ENCODE results near the gene DMBT1.
"Not testable (repeated sequence)": the region's sequence is repeated elsewhere in the genome, so short reads cannot be mapped to it uniquely, and the experiment has no call there.

The DMBT1 gene

DNA sequence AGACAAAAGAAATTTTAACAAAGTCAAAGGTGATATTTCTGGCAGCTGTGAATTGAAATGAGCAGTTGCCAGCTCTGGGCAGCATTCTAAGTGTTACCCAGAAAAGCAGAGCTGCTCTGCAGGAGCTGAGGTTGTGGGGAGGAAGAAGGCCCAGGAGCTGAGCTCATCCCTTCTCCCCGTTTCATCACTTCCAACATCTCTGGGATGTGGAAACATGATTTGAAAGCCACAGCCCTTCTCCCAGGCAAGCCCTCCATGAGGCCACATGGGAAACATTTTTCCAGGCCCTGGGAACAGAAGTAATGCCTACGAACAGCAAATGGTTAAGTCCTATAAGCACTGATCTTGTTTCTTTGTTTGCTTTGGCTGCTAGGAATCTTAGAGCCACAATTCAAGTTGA lies 10.9 kb upstream of the DMBT1 start:
- no peak for DNase-seq

DNA sequence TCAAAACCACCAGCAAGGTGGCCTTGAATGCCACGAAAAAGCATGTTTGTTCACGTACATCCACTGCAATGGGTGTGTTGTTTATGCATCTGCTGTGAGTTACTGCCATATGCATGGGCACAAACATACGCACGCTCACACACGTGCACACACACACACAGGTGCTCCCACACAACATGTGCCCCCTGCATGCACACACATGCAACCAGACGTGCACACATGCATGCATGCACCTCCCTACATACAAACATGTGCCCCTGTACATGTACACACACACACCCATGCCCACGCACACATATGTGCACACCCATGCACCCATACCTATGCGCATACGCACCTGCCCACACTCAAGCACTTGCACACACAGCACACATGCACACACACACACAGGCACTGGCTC lies 10.1 kb upstream of the DMBT1 start:
- DNase-seq: no peak

DNA sequence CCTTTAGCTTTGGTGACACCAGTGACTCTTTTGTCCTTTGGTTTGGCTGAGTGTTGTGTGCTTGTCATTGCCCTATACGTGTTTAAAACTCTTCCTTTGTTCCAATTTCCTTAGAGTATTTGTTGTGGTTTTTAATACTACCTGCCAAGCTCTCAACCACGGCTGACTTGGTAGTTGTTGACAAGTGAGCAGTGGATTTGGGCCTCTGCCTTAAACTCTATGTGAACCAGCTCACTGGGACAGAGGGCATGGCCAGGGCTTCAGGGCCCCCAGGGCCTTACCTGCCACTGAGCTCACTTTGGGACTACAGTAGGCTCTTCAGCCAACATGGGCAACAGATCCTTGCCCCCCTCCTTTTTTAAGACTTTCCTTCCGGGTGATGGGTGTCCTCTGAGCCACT lies 9.6 kb upstream of the DMBT1 start:
- DNase-seq: no peak

DNA sequence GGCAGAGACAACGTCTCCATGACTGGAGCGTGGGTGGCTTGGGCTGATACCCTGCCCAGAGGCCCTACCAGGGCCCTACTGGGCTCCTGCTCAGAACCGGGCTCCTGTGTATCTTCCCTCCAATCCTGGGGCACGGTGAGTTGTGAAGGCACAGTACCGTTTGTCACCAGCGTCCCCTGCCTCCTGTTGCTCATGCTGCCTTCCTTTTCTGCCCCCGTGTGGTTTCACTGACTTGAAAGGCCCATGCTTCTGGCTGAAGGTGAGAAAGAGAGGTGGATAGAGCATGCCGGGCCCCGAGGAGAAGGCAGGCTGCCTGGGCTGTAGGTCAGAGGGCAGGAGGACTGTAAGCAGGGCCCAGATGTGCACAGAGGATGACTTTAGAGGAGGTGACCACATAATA lies 9.1 kb upstream of the DMBT1 start:
- DNase-seq: peak; percentile 26

DNA sequence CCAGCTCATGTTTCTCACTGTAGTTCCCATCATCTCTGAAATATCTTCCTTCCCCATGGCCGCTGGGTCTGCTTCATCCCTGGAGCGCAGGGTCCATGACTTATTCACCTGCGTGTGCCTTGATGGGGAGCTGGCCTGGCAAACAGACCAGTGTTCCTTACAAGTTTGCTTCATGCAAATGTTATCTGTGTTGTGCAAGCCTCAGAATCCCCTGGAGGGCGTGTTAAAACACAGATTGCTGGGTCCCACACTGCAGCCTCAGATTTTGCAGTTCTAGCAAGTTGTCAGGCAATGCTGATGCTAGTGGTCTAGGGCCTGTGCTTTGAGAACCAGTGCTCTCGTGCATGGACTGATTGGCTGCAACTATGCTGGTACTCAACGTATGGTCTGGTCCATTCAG lies 7.2 kb upstream of the DMBT1 start:
- DNase-seq: no peak

DNA sequence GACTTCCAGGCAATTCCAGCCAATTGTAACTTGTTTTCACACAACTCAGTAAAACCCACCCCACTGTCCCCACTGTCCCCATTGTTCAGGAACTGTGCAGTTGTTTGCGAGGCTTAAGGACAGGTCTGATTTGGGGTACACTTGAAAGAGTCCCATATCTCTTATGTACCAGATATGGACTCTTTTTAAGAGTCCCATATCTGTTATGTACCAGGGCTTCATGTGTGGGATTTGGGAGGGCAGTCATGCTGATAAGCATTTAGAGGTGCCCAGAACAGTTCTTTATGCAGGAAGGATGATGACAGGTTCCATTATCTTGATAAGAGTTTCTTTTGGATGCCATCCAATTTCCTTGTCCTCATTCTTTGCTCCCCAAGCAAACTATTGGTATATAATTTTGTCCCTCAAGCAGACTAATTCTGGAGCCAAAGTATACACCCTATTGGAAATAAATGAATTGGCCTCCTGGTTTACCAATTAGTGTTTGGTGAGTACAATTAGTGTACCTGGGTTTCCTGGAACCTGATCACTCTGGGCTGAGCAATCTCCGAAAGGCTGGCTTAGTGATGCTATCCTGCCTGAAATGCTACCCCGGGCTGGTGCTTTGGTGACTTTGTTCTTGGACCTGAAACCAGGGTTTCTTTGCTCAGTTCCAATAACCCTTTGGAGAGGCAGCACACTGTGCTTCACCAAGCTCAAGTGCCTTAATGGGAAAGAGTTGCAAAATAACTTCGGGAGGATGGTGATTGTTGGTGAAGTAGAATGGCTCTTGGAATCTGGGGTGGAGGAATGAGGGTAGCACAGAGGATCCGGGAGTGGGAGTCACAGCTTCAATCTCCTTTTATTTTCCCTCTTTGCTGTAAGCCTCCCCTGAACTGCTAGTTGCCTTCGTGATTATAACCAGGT lies 6.2 kb upstream of the DMBT1 start:
- DNase-seq: no peak

DNA sequence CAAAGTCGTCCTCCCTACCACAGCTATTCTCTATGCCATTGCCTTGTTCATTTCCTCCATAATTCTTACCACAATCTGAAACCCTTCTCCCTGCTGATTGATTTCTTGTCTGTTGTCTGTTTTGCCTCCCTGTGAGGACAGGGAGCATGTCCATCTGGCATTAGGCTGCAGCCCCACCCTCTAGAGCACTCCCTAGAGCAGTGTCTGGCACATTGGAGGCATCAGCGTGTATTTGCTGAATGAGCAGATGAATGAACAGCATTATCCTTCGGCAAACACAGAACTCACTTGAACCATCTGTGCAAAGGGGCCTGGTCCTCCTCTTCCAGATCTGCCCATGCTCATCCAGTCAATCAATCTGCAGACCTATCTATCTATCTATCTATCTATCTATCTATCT lies 5.1 kb upstream of the DMBT1 start:
- no peak for DNase-seq

DNA sequence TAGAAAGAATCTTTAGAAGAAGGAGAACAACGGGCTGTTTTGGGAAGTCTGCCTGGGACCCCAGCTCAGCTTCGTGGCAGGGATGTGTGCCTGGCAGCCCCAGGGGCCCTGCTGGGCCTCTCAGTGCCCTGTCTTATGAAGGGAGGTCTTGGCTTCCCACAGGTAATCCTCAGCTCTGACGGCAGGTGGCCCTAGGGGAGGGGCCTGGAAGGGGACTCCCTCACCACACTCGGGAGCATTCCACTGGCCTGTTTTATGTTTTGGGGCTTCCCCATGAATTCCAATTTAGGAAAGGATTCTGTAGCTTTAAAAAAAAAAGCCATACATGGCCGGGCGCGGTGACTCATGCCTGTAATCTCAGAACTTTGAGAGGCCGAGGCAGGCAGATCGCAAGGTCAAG lies 3.0 kb upstream of the DMBT1 start:
- no peak for DNase-seq

DNA sequence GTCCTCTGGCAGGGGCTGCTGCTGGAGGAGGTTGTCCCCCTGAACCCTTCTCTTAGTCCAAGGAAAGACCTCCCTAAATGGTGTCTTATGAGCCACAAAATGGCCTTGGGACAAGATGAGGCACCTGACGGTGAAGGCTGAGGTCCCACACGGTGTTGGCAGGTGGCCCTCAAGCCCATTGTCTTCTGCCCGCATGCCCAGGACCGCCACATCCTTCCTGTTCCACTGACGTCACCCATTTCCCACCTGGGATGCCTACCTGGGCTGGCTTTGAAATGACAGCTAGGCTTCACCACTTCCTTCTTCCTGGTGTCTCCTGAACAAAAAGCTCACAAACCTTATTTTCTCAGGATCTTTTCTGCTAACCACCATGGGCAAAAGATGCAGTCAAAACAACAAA lies 2.1 kb upstream of the DMBT1 start:
- DNase-seq: no peak

DNA sequence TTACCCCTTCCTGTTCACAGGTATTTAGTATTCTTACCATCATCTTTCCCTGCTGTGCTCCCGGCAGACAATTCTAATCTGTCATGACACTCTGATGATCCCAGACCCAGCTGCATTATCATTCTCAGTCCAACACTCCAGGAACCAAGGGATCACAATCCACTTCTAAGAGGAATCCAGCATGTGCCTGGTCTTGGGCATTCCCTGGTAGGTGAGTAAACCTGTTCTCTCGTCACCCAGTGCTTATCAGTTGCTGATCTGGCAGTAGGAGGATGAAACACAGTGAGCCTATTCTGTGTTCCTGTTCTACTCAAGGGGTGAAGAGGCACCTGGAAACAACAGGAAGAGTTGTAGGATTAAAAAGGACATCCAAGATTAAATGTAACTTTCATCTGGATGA lies 1.3 kb upstream of the DMBT1 start:
- no peak for DNase-seq

DNA sequence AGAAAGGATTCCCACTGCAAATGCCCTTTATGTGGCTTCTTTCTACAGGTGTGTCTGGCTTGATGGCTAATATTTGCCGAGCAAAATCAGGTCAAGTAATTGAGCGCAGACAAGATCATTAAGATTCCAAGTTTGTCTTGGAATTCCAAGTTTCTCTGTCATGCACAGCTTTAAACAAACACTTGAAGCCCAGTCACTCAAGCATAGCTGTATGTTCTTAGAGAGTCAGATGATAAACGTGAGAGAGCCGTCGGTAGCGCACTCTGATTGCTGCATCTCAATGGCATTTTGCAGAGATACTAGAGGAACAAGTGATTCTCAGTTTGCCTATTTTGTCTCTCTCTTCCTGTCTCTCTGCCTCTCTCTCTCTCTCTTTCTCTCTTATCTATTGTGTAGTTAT lies 658 bp downstream of the DMBT1 start:
- no peak for DNase-seq

DNA sequence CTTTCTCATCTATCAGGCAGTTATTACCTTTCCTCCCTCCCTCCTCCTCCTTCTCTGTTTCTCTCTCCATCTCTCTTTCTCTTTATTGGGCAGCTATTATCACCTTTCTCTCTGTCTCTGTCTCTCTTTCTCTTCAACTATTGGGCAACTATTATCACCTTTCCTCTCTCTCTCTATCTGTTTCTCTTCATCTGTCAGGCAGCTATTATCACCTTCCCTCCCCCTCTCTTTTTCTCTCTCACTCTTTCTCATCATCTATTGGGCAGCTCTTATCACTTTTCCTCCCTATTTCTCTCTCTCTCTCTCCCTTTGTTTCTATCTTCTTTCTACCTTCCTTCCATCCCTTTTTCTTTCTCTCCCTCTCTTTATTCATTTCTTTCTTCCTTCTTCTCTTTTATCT lies 1.2 kb downstream of the DMBT1 start:
- DNase-seq: no peak

DNA sequence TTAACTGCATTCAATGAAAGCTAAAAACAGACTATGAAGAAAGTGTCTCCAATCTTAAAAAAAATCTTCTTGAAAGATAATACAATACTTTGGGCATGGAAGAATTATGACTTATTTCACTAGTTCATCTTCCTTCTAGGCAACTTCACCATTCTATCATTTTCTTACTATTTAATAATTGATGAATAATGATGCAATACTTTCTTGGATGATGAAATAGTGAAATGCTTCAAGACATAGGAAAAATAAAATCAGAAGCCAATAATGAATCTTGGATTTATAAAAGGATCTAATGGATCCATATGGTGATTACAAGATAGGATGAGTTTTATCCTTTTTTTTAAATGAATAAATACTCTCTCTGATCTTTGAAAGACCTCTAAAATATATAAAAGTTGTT lies 4.4 kb downstream of the DMBT1 start:
- DNase-seq: no peak

DNA sequence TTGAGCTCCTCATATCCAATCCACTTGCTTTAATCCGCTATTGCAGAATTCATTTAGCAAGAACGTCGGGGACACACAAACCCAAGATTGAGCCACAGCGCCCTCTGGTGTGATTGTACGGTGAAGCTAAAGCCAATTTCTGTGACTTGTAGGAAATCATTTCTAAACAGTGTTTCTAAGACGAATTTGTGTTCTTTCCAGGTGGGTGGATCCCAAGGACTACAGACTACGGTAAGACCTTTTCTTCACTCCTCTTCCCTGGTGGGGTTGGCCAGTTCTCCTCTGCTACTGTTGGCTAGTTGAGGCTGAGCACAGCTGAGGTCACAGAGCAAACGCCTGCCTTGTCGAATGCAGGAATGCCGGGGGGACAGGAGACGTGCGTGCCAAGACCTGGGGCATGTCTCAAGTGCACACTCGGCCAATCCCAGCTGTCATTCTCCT lies 5.2 kb downstream of the DMBT1 start:
- DNase-seq: peak; percentile 74

DNA sequence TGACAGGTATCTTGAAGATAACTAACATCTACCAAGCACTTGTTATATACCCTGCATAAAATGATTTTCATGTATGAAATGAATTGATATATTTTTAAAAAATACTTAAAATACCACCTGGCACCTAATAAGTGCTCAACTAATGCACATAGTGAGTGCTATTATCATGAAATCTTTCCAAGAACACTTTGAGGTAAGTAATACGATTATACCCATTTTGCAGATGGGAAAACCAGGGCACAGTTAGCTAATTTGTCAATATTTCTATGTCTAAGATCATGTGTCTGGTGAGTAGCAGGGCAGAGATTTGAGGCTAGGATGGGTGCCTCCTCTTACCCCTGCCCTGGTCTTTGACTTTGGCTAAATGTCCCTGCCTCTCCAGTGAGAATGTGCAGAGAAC lies 6.1 kb downstream of the DMBT1 start:
- no peak for DNase-seq

DNA sequence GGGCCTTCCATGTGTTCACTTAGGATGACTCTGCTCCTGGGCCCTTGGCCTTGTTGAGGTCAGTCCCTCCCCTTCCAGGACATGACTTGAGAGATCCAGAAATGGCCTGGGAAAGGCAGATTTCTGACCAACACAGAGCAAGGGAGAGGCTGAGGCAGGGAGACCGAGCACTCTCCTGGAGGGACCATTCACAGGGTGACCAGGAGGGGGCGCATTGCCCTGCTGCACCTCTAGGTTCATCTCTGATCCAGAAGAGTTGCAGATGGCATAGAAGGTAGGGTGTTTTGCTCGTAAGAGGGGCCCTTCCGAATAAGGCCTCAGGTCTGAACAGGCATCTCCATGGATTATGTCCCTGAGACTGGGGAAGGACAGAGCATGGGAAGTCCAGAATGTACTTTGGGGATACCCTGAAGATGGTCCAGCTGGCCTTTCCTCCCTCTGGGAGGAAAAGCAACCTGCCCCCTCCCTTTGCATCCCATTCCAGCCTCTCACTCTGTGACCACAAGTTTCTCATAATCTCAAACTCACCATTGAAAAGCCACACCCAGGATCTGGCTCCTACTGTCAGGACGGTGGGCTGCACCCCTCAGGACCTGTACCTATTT lies 6.6 kb downstream of the DMBT1 start:
- DNase-seq: no peak

DNA sequence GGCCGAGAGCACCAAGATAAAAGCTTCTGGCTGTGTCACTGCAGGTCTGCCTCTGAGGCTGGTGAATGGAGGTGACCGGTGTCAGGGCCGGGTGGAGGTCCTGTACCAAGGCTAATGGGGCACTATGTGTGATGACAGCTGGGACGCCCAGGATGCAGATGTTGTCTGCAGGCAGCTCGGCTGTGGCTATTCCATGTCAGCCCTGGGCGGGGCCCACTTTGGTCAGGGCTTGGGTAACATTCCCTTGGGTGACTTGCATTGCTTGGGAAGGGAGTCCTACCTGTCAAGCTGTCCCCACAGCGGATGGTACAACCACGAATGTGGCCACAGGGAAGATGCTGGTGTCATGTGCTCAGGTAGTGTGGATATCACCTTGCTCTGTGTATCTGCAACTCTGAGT lies 8.0 kb downstream of the DMBT1 start:
- DNase-seq: no peak

DNA sequence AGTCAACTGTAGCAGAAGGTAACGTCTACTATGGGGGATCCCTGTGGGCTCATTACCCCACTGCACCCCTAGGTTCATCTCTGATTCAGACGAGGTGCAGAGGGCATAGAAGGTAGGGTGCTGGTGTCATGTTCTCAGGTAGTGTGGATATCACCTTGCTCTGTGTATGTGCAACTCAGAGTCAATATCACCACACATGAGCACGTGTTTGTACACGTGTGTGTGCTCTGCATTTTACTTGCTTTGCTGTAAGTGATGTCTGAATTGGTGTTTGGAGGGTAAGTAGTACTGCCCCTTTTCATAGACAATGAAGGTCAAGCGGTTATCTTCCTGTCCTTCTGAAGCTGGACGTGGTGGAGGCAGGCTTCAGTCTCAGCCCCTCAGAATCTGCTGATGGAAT lies 10.4 kb downstream of the DMBT1 start:
- no peak for DNase-seq

DNA sequence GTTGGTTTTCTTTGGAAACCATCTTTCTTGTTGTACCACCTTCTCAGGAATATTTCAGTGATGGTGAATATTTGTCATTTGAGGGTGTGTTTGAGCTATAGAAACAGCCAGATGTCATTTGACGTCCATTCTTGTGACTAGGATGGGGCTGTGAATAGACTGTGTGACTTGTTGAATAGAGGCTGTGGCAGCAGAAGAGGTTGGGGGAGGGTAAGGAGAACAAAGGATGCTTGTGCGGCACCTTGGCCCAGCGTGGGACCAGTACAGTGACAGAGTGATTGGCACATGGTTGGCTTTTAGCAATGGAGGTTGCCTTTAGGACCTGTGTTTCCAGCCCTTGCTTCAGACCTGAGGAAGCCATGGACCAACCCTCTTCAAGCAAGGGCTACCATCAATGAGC lies 11.3 kb downstream of the DMBT1 start:
- DNase-seq: no peak

DNA sequence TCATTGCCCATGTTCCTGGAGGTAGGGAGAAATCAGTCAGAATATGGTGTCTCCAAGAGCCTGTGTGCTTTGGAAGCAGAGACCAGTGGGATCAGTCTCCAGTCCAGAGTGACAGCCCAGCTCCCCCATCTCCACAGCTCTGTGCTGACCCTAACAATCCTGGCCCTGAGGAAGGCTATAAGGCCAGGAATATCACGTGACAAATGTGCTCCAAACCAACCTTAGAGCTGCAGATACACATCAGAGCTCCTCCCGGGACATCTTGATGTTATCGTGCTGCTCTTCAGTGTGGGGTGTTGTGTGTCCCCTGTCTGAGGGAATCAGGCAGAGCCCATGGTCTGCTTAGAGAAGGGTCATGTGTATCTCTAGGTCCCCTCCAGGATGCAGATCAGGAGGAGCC lies 15.2 kb downstream of the DMBT1 start:
- no peak for DNase-seq

DNA sequence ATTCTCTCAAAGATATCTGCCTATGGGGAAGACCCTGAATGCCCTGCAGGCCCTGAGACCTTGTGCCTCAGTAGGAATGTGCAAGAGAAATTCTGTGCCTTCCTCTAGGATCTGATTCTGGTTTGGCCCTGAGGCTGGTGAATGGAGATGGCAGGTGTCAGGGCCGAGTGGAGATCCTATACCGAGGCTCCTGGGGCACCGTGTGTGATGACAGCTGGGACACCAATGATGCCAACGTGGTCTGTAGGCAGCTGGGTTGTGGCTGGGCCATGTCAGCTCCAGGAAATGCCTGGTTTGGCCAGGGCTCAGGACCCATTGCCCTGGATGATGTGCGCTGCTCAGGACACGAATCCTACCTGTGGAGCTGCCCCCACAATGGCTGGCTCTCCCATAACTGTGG lies 15.7 kb downstream of the DMBT1 start:
- no peak for DNase-seq

DNA sequence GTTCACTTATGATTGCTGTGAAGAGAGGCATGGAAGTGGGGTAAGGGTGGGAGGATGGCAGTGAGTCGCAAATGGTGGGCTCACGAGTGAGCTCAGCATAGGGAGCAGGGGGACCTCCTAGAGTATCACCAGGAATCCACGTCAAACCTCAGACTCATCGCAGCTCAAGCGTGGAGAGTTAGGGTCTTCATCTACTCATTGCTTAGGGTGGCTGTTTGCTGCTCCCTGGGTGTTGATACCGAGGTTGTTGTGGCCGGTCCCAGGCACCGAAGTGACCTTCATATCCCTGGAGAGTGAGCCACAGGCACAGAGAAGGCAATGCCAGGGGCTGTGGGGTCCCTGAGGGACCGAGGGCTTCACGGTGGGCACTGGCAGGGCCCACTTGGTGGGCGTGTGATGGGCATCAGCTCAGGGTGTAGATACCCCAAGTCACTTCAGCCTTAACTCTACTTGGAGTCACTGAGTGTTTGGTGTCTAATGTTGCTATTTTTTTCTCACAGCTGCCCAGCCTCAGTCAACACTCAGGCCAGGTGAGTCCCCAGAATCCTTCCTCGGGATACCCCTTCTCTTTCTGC lies 16.8 kb downstream of the DMBT1 start:
- no peak for DNase-seq

DNA sequence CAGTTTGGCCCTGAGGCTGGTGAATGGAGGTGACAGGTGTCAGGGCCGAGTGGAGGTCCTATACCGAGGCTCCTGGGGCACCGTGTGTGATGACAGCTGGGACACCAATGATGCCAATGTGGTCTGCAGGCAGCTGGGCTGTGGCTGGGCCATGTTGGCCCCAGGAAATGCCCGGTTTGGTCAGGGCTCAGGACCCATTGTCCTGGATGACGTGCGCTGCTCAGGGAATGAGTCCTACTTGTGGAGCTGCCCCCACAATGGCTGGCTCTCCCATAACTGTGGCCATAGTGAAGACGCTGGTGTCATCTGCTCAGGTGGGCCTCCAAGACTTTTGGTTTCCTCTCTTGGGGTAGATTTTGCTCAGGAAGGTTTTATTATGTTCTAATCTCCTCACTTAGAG lies 25.5 kb downstream of the DMBT1 start:
- DNase-seq: not testable (repeated sequence)

DNA sequence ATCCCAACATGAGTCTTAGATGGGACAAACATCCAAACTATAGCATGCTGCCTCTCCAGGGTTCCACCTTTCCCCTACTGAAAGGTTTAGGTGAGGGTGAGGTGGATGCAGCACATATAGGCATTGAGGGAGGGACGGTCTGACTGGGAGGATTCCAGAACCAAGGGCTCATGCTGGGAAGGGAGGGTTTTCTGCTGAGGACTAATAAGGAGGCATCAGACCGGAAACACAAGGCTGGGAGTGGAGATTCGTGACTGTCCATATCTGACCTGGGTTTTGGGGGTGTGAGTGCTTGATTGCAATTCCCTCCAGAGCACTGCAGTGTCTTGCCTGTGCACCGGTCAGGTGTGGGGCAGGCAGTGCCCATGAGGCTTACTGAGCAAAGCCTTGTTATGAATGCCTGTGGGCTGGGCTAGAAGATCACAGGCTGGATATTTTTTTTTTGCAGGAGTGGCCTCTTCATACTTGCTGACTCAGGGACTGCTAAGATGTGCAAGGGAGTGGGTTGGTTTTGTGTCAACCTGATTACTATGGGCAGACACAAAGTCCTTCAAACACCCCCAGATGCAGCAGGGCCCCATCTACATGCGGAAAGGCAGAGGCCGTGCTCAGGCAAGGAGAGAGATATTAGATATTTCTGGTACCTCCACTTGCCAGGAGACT lies 26.7 kb downstream of the DMBT1 start:
- no peak for DNase-seq
